Measurements from ENCODE around the gene TRAPPC10.

TRAPPC10 gene

DNA sequence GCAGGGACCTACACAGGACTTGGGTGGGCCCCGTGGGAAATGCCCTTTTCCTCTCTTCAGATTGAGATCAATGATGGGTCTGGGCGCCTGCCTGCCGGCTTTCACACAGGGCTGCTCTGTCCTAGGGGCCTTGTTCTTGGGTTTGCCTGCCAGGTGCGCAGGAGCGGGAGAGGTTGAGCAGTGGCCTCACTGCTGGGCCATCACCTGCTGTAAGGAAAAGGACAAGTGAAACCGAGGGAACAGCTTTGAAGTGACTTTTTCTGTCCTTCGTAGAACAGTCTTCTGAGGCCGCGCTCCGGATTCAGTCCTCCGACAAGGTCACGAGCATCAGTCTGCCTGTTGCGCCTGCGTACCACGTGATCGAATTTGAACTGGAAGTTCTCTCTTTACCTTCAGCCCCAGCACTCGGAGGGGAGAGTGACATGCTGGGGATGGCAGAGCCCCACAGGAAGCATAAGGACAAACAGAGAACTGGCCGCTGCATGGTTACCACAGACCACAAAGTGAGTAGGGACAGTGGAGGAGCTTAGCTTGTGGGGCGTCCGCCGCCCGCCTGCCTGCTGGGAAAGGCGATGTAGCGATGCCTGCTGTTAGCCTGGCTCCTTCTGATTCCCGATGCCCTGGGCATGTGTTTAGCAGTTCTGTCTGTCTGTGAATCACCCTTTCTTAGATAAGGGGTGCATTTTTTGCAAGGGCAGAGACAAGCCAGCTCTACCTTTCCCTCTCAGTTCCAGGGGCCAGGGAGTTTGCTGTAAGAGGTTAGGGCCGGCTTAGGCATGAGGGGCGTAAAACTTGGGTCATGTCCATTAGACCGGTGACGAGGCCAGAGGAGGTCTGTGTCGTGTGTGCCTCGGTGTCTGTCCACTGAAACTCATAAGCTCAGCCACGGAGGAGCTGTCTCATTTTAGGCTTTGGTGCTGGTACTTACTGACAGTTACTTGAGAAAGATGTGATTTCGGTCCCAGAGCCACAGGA is 75.6 kb downstream of the TRAPPC10 start:
- Histone ChIP-seq H3K27me3 (ENCODE audit: insufficient read depth, low read length, poor library complexity, severe bottlenecking) (no peaks in the 10 kb centered on the region), H3K36me3 (ENCODE audit: insufficient read depth, low read length) (peaks cover 71% of the 10 kb centered on the region; the same call in 1 of the 2 replicates), H3K4me1 (ENCODE audit: insufficient read depth, low read length, poor library complexity, severe bottlenecking) (peaks cover 7% of the 10 kb centered on the region), H3K9me3 (ENCODE audit: insufficient read depth, low read depth, low read length) (no peaks in the 10 kb centered on the region), H3K9me2 (replicated peaks; ENCODE audit: low read depth, low read length) (no peaks in the 10 kb centered on the region), H2AFZ (ENCODE audit: low read length) (no peak overlapping the region), H4K20me1 (ENCODE audit: insufficient read depth, low read length, poor library complexity, severe bottlenecking) (no peaks in the 10 kb centered on the region), H3K4me3 (ENCODE audit: low read length, poor library complexity, severe bottlenecking) (no peak overlapping the region), H3K79me2 (ENCODE audit: insufficient read depth, low read length) (no peaks in the 10 kb centered on the region), H3F3A (ENCODE audit: low read depth) (no peaks in the 10 kb centered on the region), H3K9ac (ENCODE audit: low read depth, low read length, poor library complexity, severe bottlenecking) (no peak overlapping the region), H3K4me2 (ENCODE audit: low read depth, low read length, poor library complexity, severe bottlenecking) (no peak overlapping the region)
- TF ChIP-seq EZH2phosphoT487 (IDR thresholded peaks at IDR 0.05; ENCODE audit: borderline replicate concordance): no peak
- TF ChIP-seq, protein P1, sequence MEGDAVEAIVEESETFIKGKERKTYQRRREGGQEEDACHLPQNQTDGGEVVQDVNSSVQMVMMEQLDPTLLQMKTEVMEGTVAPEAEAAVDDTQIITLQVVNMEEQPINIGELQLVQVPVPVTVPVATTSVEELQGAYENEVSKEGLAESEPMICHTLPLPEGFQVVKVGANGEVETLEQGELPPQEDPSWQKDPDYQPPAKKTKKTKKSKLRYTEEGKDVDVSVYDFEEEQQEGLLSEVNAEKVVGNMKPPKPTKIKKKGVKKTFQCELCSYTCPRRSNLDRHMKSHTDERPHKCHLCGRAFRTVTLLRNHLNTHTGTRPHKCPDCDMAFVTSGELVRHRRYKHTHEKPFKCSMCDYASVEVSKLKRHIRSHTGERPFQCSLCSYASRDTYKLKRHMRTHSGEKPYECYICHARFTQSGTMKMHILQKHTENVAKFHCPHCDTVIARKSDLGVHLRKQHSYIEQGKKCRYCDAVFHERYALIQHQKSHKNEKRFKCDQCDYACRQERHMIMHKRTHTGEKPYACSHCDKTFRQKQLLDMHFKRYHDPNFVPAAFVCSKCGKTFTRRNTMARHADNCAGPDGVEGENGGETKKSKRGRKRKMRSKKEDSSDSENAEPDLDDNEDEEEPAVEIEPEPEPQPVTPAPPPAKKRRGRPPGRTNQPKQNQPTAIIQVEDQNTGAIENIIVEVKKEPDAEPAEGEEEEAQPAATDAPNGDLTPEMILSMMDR (conservative IDR thresholded peaks at IDR 0.05; ENCODE audit: low read length): no peak

DNA sequence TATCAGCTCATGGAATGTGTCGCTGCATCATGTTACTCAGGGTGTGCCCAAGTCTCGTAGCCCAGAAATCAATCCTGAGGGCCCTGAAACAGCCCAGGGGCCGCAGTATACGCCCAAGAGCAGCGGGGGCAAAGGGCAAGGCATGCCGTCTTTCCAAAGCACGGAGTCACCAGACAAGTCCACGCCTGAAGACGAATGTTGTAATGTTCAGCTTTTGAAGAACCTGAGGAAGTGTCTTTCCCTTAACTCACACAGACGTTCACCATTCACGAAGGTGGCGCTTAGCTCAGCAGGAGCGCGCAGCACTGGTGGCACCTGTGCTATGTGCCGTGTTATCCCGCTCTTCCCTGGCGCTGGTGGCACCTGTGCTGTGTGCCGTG is 76.3 kb downstream of the TRAPPC10 start:
- Histone ChIP-seq H3K9ac (ENCODE audit: low read depth, low read length, poor library complexity, severe bottlenecking) (no peak overlapping the region), H3K9me3 (ENCODE audit: insufficient read depth, low read depth, low read length) (no peaks in the 10 kb centered on the region), H3F3A (ENCODE audit: low read depth) (no peaks in the 10 kb centered on the region), H3K4me2 (ENCODE audit: low read depth, low read length, poor library complexity, severe bottlenecking) (no peak overlapping the region), H3K27me3 (ENCODE audit: insufficient read depth, low read length, poor library complexity, severe bottlenecking) (no peaks in the 10 kb centered on the region), H3K79me2 (ENCODE audit: insufficient read depth, low read length) (no peaks in the 10 kb centered on the region), H3K36me3 (ENCODE audit: insufficient read depth, low read length) (peaks cover 69% of the 10 kb centered on the region; the same call in 1 of the 2 replicates), H2AFZ (ENCODE audit: low read length) (no peak overlapping the region), H3K9me2 (replicated peaks; ENCODE audit: low read depth, low read length) (no peaks in the 10 kb centered on the region), H4K20me1 (ENCODE audit: insufficient read depth, low read length, poor library complexity, severe bottlenecking) (no peaks in the 10 kb centered on the region), H3K4me1 (ENCODE audit: insufficient read depth, low read length, poor library complexity, severe bottlenecking) (peaks cover 3% of the 10 kb centered on the region), H3K4me3 (ENCODE audit: low read length, poor library complexity, severe bottlenecking) (no peak overlapping the region)
- TF ChIP-seq, protein P1 (conservative IDR thresholded peaks at IDR 0.05; ENCODE audit: low read length): no peak
- TF ChIP-seq EZH2phosphoT487 (IDR thresholded peaks at IDR 0.05; ENCODE audit: borderline replicate concordance): no peak

DNA sequence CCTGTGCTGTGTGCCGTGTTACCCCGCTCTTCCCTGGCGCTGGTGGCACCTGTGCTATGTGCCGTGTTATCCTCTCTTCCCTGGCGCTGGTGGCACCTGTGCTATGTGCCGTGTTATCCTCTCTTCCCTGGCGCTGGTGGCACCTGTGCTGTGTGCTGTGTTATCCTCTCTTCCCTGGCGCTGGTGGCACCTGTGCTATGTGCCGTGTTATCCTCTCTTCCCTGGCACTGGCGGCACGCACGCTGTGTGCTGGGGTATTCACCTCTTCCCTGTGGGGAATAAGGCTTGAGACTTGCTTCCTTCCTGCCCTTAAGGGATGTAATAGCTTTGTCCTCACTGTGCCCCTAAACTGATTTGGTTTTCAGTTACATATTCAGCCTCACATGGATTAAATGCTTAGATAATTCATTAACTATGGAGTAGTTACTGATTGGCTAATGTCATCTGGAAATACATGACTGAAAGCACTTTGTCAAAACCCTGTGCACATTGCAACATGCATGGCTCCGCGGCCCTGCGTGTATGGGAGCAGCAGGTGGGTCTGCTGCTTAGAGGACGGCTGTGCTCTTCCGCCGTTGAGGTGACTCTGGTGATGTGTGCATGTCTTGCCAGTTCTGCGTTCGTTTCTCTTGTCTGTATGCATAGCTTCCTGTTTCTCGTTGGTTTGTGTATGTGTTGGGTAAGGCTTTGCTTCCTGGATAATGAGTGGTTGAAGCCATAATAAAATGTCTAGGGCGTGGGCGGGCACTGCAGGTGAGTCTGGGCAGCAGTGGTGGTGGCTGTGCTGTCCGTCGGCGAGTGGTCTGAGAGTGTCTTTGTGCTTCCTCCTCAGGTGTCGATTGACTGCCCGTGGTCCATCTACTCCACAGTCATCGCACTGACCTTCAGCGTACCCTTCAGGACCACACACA is 77.1 kb downstream of the TRAPPC10 start:
- H3K9me3 ChIP-seq (ENCODE audit: insufficient read depth, low read depth, low read length): no peaks in the 10 kb centered on the region
- H3K4me3 ChIP-seq (ENCODE audit: low read length, poor library complexity, severe bottlenecking): no peak overlapping the region
- no peaks in the 10 kb centered on the region for H3F3A ChIP-seq (ENCODE audit: low read depth)
- no peaks in the 10 kb centered on the region for H3K79me2 ChIP-seq (ENCODE audit: insufficient read depth, low read length)
- H3K27me3 ChIP-seq (ENCODE audit: insufficient read depth, low read length, poor library complexity, severe bottlenecking): no peaks in the 10 kb centered on the region
- no peak overlapping the region for H3K9ac ChIP-seq (ENCODE audit: low read depth, low read length, poor library complexity, severe bottlenecking)
- H4K20me1 ChIP-seq (ENCODE audit: insufficient read depth, low read length, poor library complexity, severe bottlenecking): no peaks in the 10 kb centered on the region
- peaks cover 66% of the 10 kb centered on the region; the same call in 1 of the 2 replicates for H3K36me3 ChIP-seq (ENCODE audit: insufficient read depth, low read length)
- no peak overlapping the region for H2AFZ ChIP-seq (ENCODE audit: low read length)
- no peaks in the 10 kb centered on the region for H3K9me2 ChIP-seq (replicated peaks; ENCODE audit: low read depth, low read length)
- TF ChIP-seq EZH2phosphoT487 (IDR thresholded peaks at IDR 0.05; ENCODE audit: borderline replicate concordance): no peak
- TF ChIP-seq, protein P1 (conservative IDR thresholded peaks at IDR 0.05; ENCODE audit: low read length): no peak
- no peaks in the 10 kb centered on the region for H3K4me1 ChIP-seq (ENCODE audit: insufficient read depth, low read length, poor library complexity, severe bottlenecking)
- no peak overlapping the region for H3K4me2 ChIP-seq (ENCODE audit: low read depth, low read length, poor library complexity, severe bottlenecking)
